HFFc6 (cell line): ENCODE results near the gene GK. TPM values are rescaled to one million over a fixed set of nuclear protein-coding genes. Genes with fewer than 3 reads are reported as not detected.
"Not testable (repeated sequence)": the region's sequence is repeated elsewhere in the genome, so short reads cannot be mapped to it uniquely, and the experiment has no call there.

Experiments
- DNase-seq: peaks from one replicate; pipeline ENCODE4 v3.0.0-alpha.2; 2018
- H3K27ac Mint-ChIP-seq: 2 replicates; pipeline ENCODE4 v1.8.0; 2020; ENCODE audit warnings: mild to moderate bottlenecking, mixed read lengths
- H3K27me3 Mint-ChIP-seq: 2 replicates; pipeline ENCODE4 v1.8.0; 2021; ENCODE audit warnings: mild to moderate bottlenecking, moderate library complexity, mixed read lengths; ENCODE audit not compliant: insufficient read depth
- H3K36me3 Mint-ChIP-seq: 2 replicates; pipeline ENCODE4 v1.8.0; 2021; ENCODE audit warnings: low read depth, mixed read lengths
- H3K4me1 Mint-ChIP-seq: 2 replicates; pipeline ENCODE4 v1.8.0; 2020; ENCODE audit warnings: low read depth, mixed read lengths
- H3K4me3 Mint-ChIP-seq: 2 replicates; pipeline ENCODE4 v1.8.0; 2020; ENCODE audit warnings: mild to moderate bottlenecking, moderate library complexity, mixed read lengths
- H3K9me3 Mint-ChIP-seq: 2 replicates; pipeline ENCODE4 v1.8.0; 2020; ENCODE audit warnings: mild to moderate bottlenecking, mixed read lengths
- CTCF ChIP-seq: fragments of 200-600 bp; sonication (generic); IDR thresholded peaks from 2 replicates; pipeline ENCODE4 v1.5.0; 2021; ENCODE audit warnings: antibody characterized with exemption, mild to moderate bottlenecking
- total RNA-seq, 6 experiments: library from RNA; stranded (reverse); fragmentation: NEBNext Ultra II Directional; extraction: Animal tissue kit (Norgen Biotek cat#: 25700); gene quantifications; 2 replicates in 1 of 6; 3 replicates in 5 of 6; pipeline ENCODE4 v1.2.3, GENCODE V29; 2021

The GK gene
- total RNA-seq, 6 experiments from 2014 or later: 5.2 to 8.7 (median 7.9) TPM

- Mint-ChIP-seq H3K27me3 (peaks cover 2% of the 10 kb centered on the region), H3K9me3 (no peaks in the 10 kb centered on the region), H3K4me1 (no peaks in the 10 kb centered on the region), H3K27ac (no peak overlapping the region), H3K36me3 (no peaks in the 10 kb centered on the region), H3K4me3 (no peak overlapping the region)
- no peak for DNase-seq
- TF ChIP-seq CTCF: no peak
Observed at GRCh38 chrX:30751497-30751896, 98.3 kb downstream of the GK start.

- Mint-ChIP-seq H3K4me3 (no peak overlapping the region), H3K9me3 (no peaks in the 10 kb centered on the region), H3K27ac (no peak overlapping the region), H3K27me3 (peaks cover 5% of the 10 kb centered on the region), H3K4me1 (no peaks in the 10 kb centered on the region), H3K36me3 (no peaks in the 10 kb centered on the region)
- TF ChIP-seq CTCF: no peak
- no peak for DNase-seq
Observed at GRCh38 chrX:30762755-30763154, 109.5 kb downstream of the GK start.

- H3K27me3 Mint-ChIP-seq: not testable (repeated sequence)
Observed at GRCh38 chrX:30773764-30774163, 120.5 kb downstream of the GK start.

GRCh38 chrX:30777575-30777974, 124.4 kb downstream of the GK start:
- TF ChIP-seq CTCF: no peak
- H3K9me3 Mint-ChIP-seq: no peaks in the 10 kb centered on the region
- DNase-seq: no peak
- no peaks in the 10 kb centered on the region for H3K4me1 Mint-ChIP-seq
- H3K27me3 Mint-ChIP-seq: no peaks in the 10 kb centered on the region; the same call in 1 of the 2 replicates
- no peaks in the 10 kb centered on the region for H3K36me3 Mint-ChIP-seq
- H3K27ac Mint-ChIP-seq: no peak overlapping the region
- H3K4me3 Mint-ChIP-seq: no peak overlapping the region

More at GRCh38 chrX:30773764-30774163, 120.5 kb downstream of the GK start:
- not testable (repeated sequence) for H3K27ac Mint-ChIP-seq, H3K9me3 Mint-ChIP-seq, H3K36me3 Mint-ChIP-seq, H3K4me3 Mint-ChIP-seq, H3K4me1 Mint-ChIP-seq, DNase-seq

GRCh38 chrX:30779453-30780030, 126.3 kb downstream of the GK start:
- no peak for TF ChIP-seq CTCF
- Mint-ChIP-seq H3K9me3 (no peaks in the 10 kb centered on the region), H3K4me3 (no peak overlapping the region), H3K36me3 (no peaks in the 10 kb centered on the region), H3K4me1 (no peaks in the 10 kb centered on the region), H3K27ac (no peak overlapping the region), H3K27me3 (no peaks in the 10 kb centered on the region; the same call in none of the 2 replicates)
- DNase-seq: no peak

Other genes starting within 250 kb of the GK start
- not detected for gene TASL, start 75.7 kb upstream of the GK start, total RNA-seq
- 10 to 100 TPM in 4 of 6 experiments, 1 to 10 TPM in 2; 9.6 to 11.9 (median 10.6) TPM for gene TAB3, start 235.8 kb downstream of the GK start, total RNA-seq